ENCODE measurements around the gene ABCC1. TPM values are rescaled to one million over a fixed set of nuclear protein-coding genes. Genes with fewer than 3 reads are reported as not detected.
"Not testable (repeated sequence)": the region's sequence is repeated elsewhere in the genome, so short reads cannot be mapped to it uniquely, and the experiment has no call there.

The ABCC1 gene
- total RNA-seq, 3 donors from 2014 or later = 13.8 to 40.0 (median 25.5) TPM

- Histone ChIP-seq H3K4me1 (ENCODE audit: low read depth) (no peaks in the 10 kb centered on the region), H3K4me3 (no peak overlapping the region), H3K9me3 (no peaks in the 10 kb centered on the region), H3K36me3 (ENCODE audit: low read depth) (no peaks in the 10 kb centered on the region)
- intact Hi-C loops (cut with DNase I, micrococcal nuclease) = no loop called here
- peak in 2 of 3 donors; percentile 32 to 39 for DNase-seq
- ATAC-seq = peak; percentile 59
- TF ChIP-seq CTCF (IDR thresholded peaks at IDR 0.05) = no peak
Measured at GRCh38 chr16:16096121-16096857, 146.9 kb downstream of the ABCC1 start.

- intact Hi-C loops (cut with DNase I, micrococcal nuclease) = no loop called here
- DNase-seq (no peak), ATAC-seq (no peak)
- TF ChIP-seq CTCF (IDR thresholded peaks at IDR 0.05) = no peak
- no peaks in the 10 kb centered on the region for H3K4me1 ChIP-seq (ENCODE audit: low read depth)
- H3K4me3 ChIP-seq = no peak overlapping the region
- H3K36me3 ChIP-seq (ENCODE audit: low read depth) = no peaks in the 10 kb centered on the region
- no peaks in the 10 kb centered on the region for H3K9me3 ChIP-seq
Measured at GRCh38 chr16:16096858-16097213, 147.4 kb downstream of the ABCC1 start.

- H3K4me3 ChIP-seq = no peak overlapping the region
- no peak for TF ChIP-seq CTCF (IDR thresholded peaks at IDR 0.05)
- intact Hi-C loops (cut with DNase I, micrococcal nuclease) = no loop called here
- H3K4me1 ChIP-seq (ENCODE audit: low read depth) = no peaks in the 10 kb centered on the region
- ATAC-seq (peak; percentile 19), DNase-seq (no peak)
- no peaks in the 10 kb centered on the region for H3K36me3 ChIP-seq (ENCODE audit: low read depth)
- H3K9me3 ChIP-seq = no peaks in the 10 kb centered on the region
Measured at GRCh38 chr16:16099320-16099719, 149.9 kb downstream of the ABCC1 start.

- ATAC-seq (no peak), DNase-seq (no peak)
- Histone ChIP-seq H3K9me3 (no peaks in the 10 kb centered on the region), H3K4me1 (ENCODE audit: low read depth) (no peaks in the 10 kb centered on the region), H3K4me3 (no peak overlapping the region), H3K36me3 (ENCODE audit: low read depth) (no peaks in the 10 kb centered on the region)
- intact Hi-C loops (cut with DNase I, micrococcal nuclease) = no loop called here
- TF ChIP-seq CTCF (IDR thresholded peaks at IDR 0.05) = no peak
Measured at GRCh38 chr16:16100631-16101030, 151.2 kb downstream of the ABCC1 start.

GRCh38 chr16:16101585-16101984 lies 152.2 kb downstream of the ABCC1 start:
- ATAC-seq (no peak), DNase-seq (no peak)
- no peaks in the 10 kb centered on the region for H3K9me3 ChIP-seq
- no peaks in the 10 kb centered on the region for H3K4me1 ChIP-seq (ENCODE audit: low read depth)
- no peak for TF ChIP-seq CTCF (IDR thresholded peaks at IDR 0.05)
- H3K4me3 ChIP-seq = no peak overlapping the region
- intact Hi-C loops (cut with DNase I, micrococcal nuclease) = no loop called here
- H3K36me3 ChIP-seq (ENCODE audit: low read depth) = no peaks in the 10 kb centered on the region

- TF ChIP-seq CTCF (IDR thresholded peaks at IDR 0.05) = no peak
- no peak for ATAC-seq
- DNase-seq = no peak
- Histone ChIP-seq H3K9me3 (no peaks in the 10 kb centered on the region), H3K4me3 (no peak overlapping the region), H3K36me3 (ENCODE audit: low read depth) (no peaks in the 10 kb centered on the region), H3K4me1 (ENCODE audit: low read depth) (no peaks in the 10 kb centered on the region)
- intact Hi-C loops (cut with DNase I, micrococcal nuclease) = no loop called here
Measured at GRCh38 chr16:16102738-16103137, 153.3 kb downstream of the ABCC1 start.

GRCh38 chr16:16104132-16104803 lies 154.9 kb downstream of the ABCC1 start:
- H3K4me1 ChIP-seq (ENCODE audit: low read depth); ATAC-seq; H3K9me3 ChIP-seq; intact Hi-C loops (cut with DNase I, micrococcal nuclease); DNase-seq; H3K4me3 ChIP-seq; H3K36me3 ChIP-seq (ENCODE audit: low read depth): not testable (repeated sequence)

- DNase-seq; intact Hi-C loops (cut with DNase I, micrococcal nuclease); H3K4me1 ChIP-seq (ENCODE audit: low read depth); H3K4me3 ChIP-seq; ATAC-seq; H3K9me3 ChIP-seq; H3K36me3 ChIP-seq (ENCODE audit: low read depth): not testable (repeated sequence)
Measured at GRCh38 chr16:16104804-16105141, 155.4 kb downstream of the ABCC1 start.

All from mucosa of descending colon (tissue), 3 donors.